ENCODE measurements around the gene HSPB6.
"Not testable (repeated sequence)": the region's sequence is repeated elsewhere in the genome, so short reads cannot be mapped to it uniquely, and the experiment has no call there.

The HSPB6 gene

GRCh38 chr19:35731353-35731752, 25.5 kb downstream of the HSPB6 start:
- H3K27ac ChIP-seq (ENCODE audit: low read length) = no peak overlapping the region
- no peaks in the 10 kb centered on the region for H3K27me3 ChIP-seq (ENCODE audit: insufficient read depth, low read length)
- no peaks in the 10 kb centered on the region for H3K4me1 ChIP-seq (ENCODE audit: insufficient read depth, low read length)
- no peak overlapping the region for H3K9ac ChIP-seq (ENCODE audit: low read depth, low read length)
- no peaks in the 10 kb centered on the region for H3K9me3 ChIP-seq (ENCODE audit: insufficient read depth, low read depth, low read length)
- peaks cover 85% of the 10 kb centered on the region for H3K36me3 ChIP-seq (ENCODE audit: insufficient read depth, low read depth, low read length)
- no peak overlapping the region for H3K4me3 ChIP-seq (ENCODE audit: low read length)

GRCh38 chr19:35730326-35730725, 26.5 kb downstream of the HSPB6 start:
- Histone ChIP-seq H3K4me1 (ENCODE audit: insufficient read depth, low read length) (no peaks in the 10 kb centered on the region), H3K4me3 (ENCODE audit: low read length) (no peak overlapping the region), H3K9ac (ENCODE audit: low read depth, low read length) (no peak overlapping the region), H3K27me3 (ENCODE audit: insufficient read depth, low read length) (no peaks in the 10 kb centered on the region), H3K9me3 (ENCODE audit: insufficient read depth, low read depth, low read length) (no peaks in the 10 kb centered on the region), H3K36me3 (ENCODE audit: insufficient read depth, low read depth, low read length) (peaks cover 87% of the 10 kb centered on the region), H3K27ac (ENCODE audit: low read length) (no peak overlapping the region)

- Histone ChIP-seq H3K4me3 (ENCODE audit: low read length) (no peak overlapping the region), H3K4me1 (ENCODE audit: insufficient read depth, low read length) (no peaks in the 10 kb centered on the region), H3K9ac (ENCODE audit: low read depth, low read length) (no peak overlapping the region), H3K36me3 (ENCODE audit: insufficient read depth, low read depth, low read length) (peaks cover 89% of the 10 kb centered on the region), H3K27me3 (ENCODE audit: insufficient read depth, low read length) (no peaks in the 10 kb centered on the region), H3K27ac (ENCODE audit: low read length) (no peak overlapping the region), H3K9me3 (ENCODE audit: insufficient read depth, low read depth, low read length) (no peaks in the 10 kb centered on the region)
These were observed 27.1 kb downstream of the HSPB6 start for GRCh38 chr19:35729763-35730162.

GRCh38 chr19:35729021-35729420, 27.8 kb downstream of the HSPB6 start:
- Histone ChIP-seq H3K36me3 (ENCODE audit: insufficient read depth, low read depth, low read length) (peaks cover 89% of the 10 kb centered on the region), H3K4me3 (ENCODE audit: low read length) (no peak overlapping the region), H3K27me3 (ENCODE audit: insufficient read depth, low read length) (no peaks in the 10 kb centered on the region), H3K9ac (ENCODE audit: low read depth, low read length) (no peak overlapping the region), H3K4me1 (ENCODE audit: insufficient read depth, low read length) (no peaks in the 10 kb centered on the region), H3K9me3 (ENCODE audit: insufficient read depth, low read depth, low read length) (no peaks in the 10 kb centered on the region), H3K27ac (ENCODE audit: low read length) (no peak overlapping the region)

- peaks cover 91% of the 10 kb centered on the region for H3K36me3 ChIP-seq (ENCODE audit: insufficient read depth, low read depth, low read length)
- H3K27me3 ChIP-seq (ENCODE audit: insufficient read depth, low read length) = no peaks in the 10 kb centered on the region
- no peaks in the 10 kb centered on the region for H3K4me1 ChIP-seq (ENCODE audit: insufficient read depth, low read length)
- H3K9ac ChIP-seq (ENCODE audit: low read depth, low read length) = no peak overlapping the region
- H3K4me3 ChIP-seq (ENCODE audit: low read length) = no peak overlapping the region
- no peak overlapping the region for H3K27ac ChIP-seq (ENCODE audit: low read length)
- H3K9me3 ChIP-seq (ENCODE audit: insufficient read depth, low read depth, low read length) = no peaks in the 10 kb centered on the region
These were observed 28.7 kb downstream of the HSPB6 start for GRCh38 chr19:35727956-35728706.

- Histone ChIP-seq H3K27ac (ENCODE audit: low read length) (no peak overlapping the region), H3K9me3 (ENCODE audit: insufficient read depth, low read depth, low read length) (no peaks in the 10 kb centered on the region), H3K36me3 (ENCODE audit: insufficient read depth, low read depth, low read length) (peaks cover 99% of the 10 kb centered on the region), H3K4me1 (ENCODE audit: insufficient read depth, low read length) (no peaks in the 10 kb centered on the region), H3K9ac (ENCODE audit: low read depth, low read length) (no peak overlapping the region), H3K27me3 (ENCODE audit: insufficient read depth, low read length) (no peaks in the 10 kb centered on the region), H3K4me3 (ENCODE audit: low read length) (no peak overlapping the region)
These were observed 29.5 kb downstream of the HSPB6 start for GRCh38 chr19:35727053-35727955.

- H3K9ac ChIP-seq (ENCODE audit: low read depth, low read length) = no peak overlapping the region
- H3K27me3 ChIP-seq (ENCODE audit: insufficient read depth, low read length) = no peaks in the 10 kb centered on the region
- no peaks in the 10 kb centered on the region for H3K9me3 ChIP-seq (ENCODE audit: insufficient read depth, low read depth, low read length)
- no peak overlapping the region for H3K4me3 ChIP-seq (ENCODE audit: low read length)
- H3K36me3 ChIP-seq (ENCODE audit: insufficient read depth, low read depth, low read length) = peaks cover 89% of the 10 kb centered on the region
- H3K27ac ChIP-seq (ENCODE audit: low read length) = no peak overlapping the region
- no peaks in the 10 kb centered on the region for H3K4me1 ChIP-seq (ENCODE audit: insufficient read depth, low read length)
These were observed 31.5 kb downstream of the HSPB6 start for GRCh38 chr19:35725216-35725861.

- H3K27ac ChIP-seq (ENCODE audit: low read length) = no peak overlapping the region
- no peaks in the 10 kb centered on the region for H3K4me1 ChIP-seq (ENCODE audit: insufficient read depth, low read length)
- peaks cover 88% of the 10 kb centered on the region for H3K36me3 ChIP-seq (ENCODE audit: insufficient read depth, low read depth, low read length)
- H3K27me3 ChIP-seq (ENCODE audit: insufficient read depth, low read length) = no peaks in the 10 kb centered on the region
- H3K9me3 ChIP-seq (ENCODE audit: insufficient read depth, low read depth, low read length) = no peaks in the 10 kb centered on the region
- no peak overlapping the region for H3K4me3 ChIP-seq (ENCODE audit: low read length)
- H3K9ac ChIP-seq (ENCODE audit: low read depth, low read length) = no peak overlapping the region
These were observed 32.3 kb downstream of the HSPB6 start for GRCh38 chr19:35724560-35724959.

GRCh38 chr19:35724132-35724531, 32.7 kb downstream of the HSPB6 start:
- H3K9ac ChIP-seq (ENCODE audit: low read depth, low read length); H3K27ac ChIP-seq (ENCODE audit: low read length): not testable (repeated sequence)
- H3K36me3 ChIP-seq (ENCODE audit: insufficient read depth, low read depth, low read length) = peaks cover 85% of the 10 kb centered on the region

GRCh38 chr19:35723671-35724070, 33.2 kb downstream of the HSPB6 start:
- Histone ChIP-seq H3K27me3 (ENCODE audit: insufficient read depth, low read length) (no peaks in the 10 kb centered on the region), H3K36me3 (ENCODE audit: insufficient read depth, low read depth, low read length) (peaks cover 80% of the 10 kb centered on the region), H3K4me3 (ENCODE audit: low read length) (no peak overlapping the region), H3K9me3 (ENCODE audit: insufficient read depth, low read depth, low read length) (no peaks in the 10 kb centered on the region), H3K9ac (ENCODE audit: low read depth, low read length) (no peak overlapping the region), H3K27ac (ENCODE audit: low read length) (no peak overlapping the region), H3K4me1 (ENCODE audit: insufficient read depth, low read length) (no peaks in the 10 kb centered on the region)

More at GRCh38 chr19:35724132-35724531, 32.7 kb downstream of the HSPB6 start:
- not testable (repeated sequence) for H3K27me3 ChIP-seq (ENCODE audit: insufficient read depth, low read length); H3K4me3 ChIP-seq (ENCODE audit: low read length); H3K9me3 ChIP-seq (ENCODE audit: insufficient read depth, low read depth, low read length); H3K4me1 ChIP-seq (ENCODE audit: insufficient read depth, low read length)

GRCh38 chr19:35722897-35723296, 33.9 kb downstream of the HSPB6 start:
- Histone ChIP-seq H3K9ac (ENCODE audit: low read depth, low read length) (no peak overlapping the region), H3K27ac (ENCODE audit: low read length) (no peak overlapping the region), H3K27me3 (ENCODE audit: insufficient read depth, low read length) (no peaks in the 10 kb centered on the region), H3K9me3 (ENCODE audit: insufficient read depth, low read depth, low read length) (no peaks in the 10 kb centered on the region), H3K36me3 (ENCODE audit: insufficient read depth, low read depth, low read length) (peaks cover 72% of the 10 kb centered on the region), H3K4me3 (ENCODE audit: low read length) (no peak overlapping the region), H3K4me1 (ENCODE audit: insufficient read depth, low read length) (no peaks in the 10 kb centered on the region)
